HepG2 (cell line): ENCODE results near the gene MAPK12. TPM values are rescaled to one million over a fixed set of nuclear protein-coding genes. Genes with fewer than 3 reads are reported as not detected.

ENCODE experiments used
- ATAC-seq: fragments of 200-7000 bp; cut with Tn5 transposase; 3 replicates; pipeline ENCODE4 v1.9.1; 2020; ENCODE audit warnings: mild to moderate bottlenecking, moderate library complexity
- BruUV-seq: library from RNA; stranded (reverse); fragments of 400-500 nt; replicated peaks from 2 replicates; lab custom pipeline; 2021; lab: Mats Ljungman, UMichigan
- CTCF ChIA-PET: fragments of 300-600 bp; formaldehyde crosslinking; extraction: SDS; loops from one replicate; lab custom pipeline; 2021; ENCODE audit warnings: low total read pairs, inconsistent platforms, low intra/inter-chr PET ratio; lab: Yijun Ruan, JAX
- POLR2A ChIA-PET: fragments of 350-600 bp; sonication (Branson Sonifier 250); formaldehyde crosslinking; loops from one replicate; lab custom pipeline; 2020; ENCODE audit warnings: antibody characterized with exemption, inconsistent platforms; lab: Yijun Ruan, JAX
- DNase-seq: peaks from one replicate; pipeline ENCODE4 v3.0.0-alpha.2; 2015; ENCODE audit warnings: low spot score
- FAIRE-seq: peaks from 3 replicates; lab custom pipeline; 2011; peaks lifted over from hg19 to GRCh38; lab: Jason Lieb, UNC
- H2AFZ ChIP-seq: one replicate; pipeline ENCODE4 v1.6.1; 2011; ENCODE audit warnings: low read length, inconsistent platforms
- H3K27ac ChIP-seq: fragments of 300-600 bp; 3 replicates; pipeline ENCODE4 v1.8.0; 2011; ENCODE audit warnings: mixed run types, mild to moderate bottlenecking, mixed read lengths, low read length, inconsistent platforms; ENCODE audit not compliant: insufficient read depth; ENCODE audit errors: extremely low read length
- H3K27me3 ChIP-seq, 2 experiments: fragments of 200-600 bp in 1 of 2; 2 replicates in 1 of 2; 3 replicates in 1 of 2; pipeline versions ENCODE4 v1.6.0 to v1.8.0; 2011; ENCODE audit warnings: low read length in 2 of 2, mild to moderate bottlenecking in 2 of 2, moderate library complexity in 2 of 2, inconsistent platforms in 1 of 2; ENCODE audit not compliant: insufficient read depth in 2 of 2, control insufficient read depth in 1 of 2
- H3K36me3 ChIP-seq, 2 experiments: fragments of 200-600 bp in 1 of 2; replicated peaks in 1 of 2; 2 replicates in 1 of 2; 3 replicates in 1 of 2; pipeline versions ENCODE4 v1.5.1 to v1.8.0; 2011; ENCODE audit warnings: low read length in 2 of 2, inconsistent platforms in 1 of 2; ENCODE audit not compliant: insufficient read depth in 2 of 2, control insufficient read depth in 1 of 2
- H3K4me1 ChIP-seq: 2 replicates; pipeline ENCODE4 v1.5.1; 2012; ENCODE audit warnings: low read length, inconsistent platforms; ENCODE audit not compliant: insufficient read depth
- H3K4me2 ChIP-seq: 2 replicates; pipeline ENCODE4 v1.6.0; 2011; ENCODE audit warnings: low read depth, low read length, inconsistent platforms
- H3K4me3 ChIP-seq, 3 experiments: fragments of 200-600 bp in 1 of 3; sonication (generic), shearing (Covaris generic) in 1 of 3; replicated peaks in 1 of 3; 2 replicates each; pipeline ENCODE4 v1.5.1; 2011 to 2016; ENCODE audit warnings: low read length in 3 of 3, inconsistent platforms in 2 of 3, low read depth in 2 of 3, mild to moderate bottlenecking in 2 of 3, control low read depth in 1 of 3, mixed read lengths in 1 of 3; ENCODE audit not compliant: insufficient read depth in 1 of 3
- H3K79me2 ChIP-seq: one replicate; pipeline ENCODE4 v1.6.1; 2011; ENCODE audit warnings: low read length, inconsistent platforms; ENCODE audit not compliant: insufficient read depth
- H3K9ac ChIP-seq: 2 replicates; pipeline ENCODE4 v1.6.0; 2011; ENCODE audit warnings: mild to moderate bottlenecking, low read depth, low read length, inconsistent platforms; ENCODE audit not compliant: insufficient read depth
- H3K9me3 ChIP-seq: 2 replicates; pipeline ENCODE4 v1.5.1; 2012; ENCODE audit warnings: mild to moderate bottlenecking, low read length
- H4K20me1 ChIP-seq: 2 replicates; pipeline ENCODE4 v1.6.0; 2011; ENCODE audit warnings: inconsistent platforms, mild to moderate bottlenecking, low read length, moderate library complexity; ENCODE audit not compliant: insufficient read depth
- ATF7 ChIP-seq, 2 experiments: fragments of 450-650 bp in 1 of 2; sonication (generic) in 1 of 2; formaldehyde crosslinking in 1 of 2; IDR thresholded peaks; 2 replicates each; pipeline versions ENCODE4 v1.4.0 to v1.6.1; 2016 to 2020; ENCODE audit warnings: antibody characterized with exemption in 1 of 2, mild to moderate bottlenecking in 1 of 2, missing genetic modification reagents in 1 of 2
- BHLHE40 ChIP-seq: IDR thresholded peaks from 2 replicates; pipeline ENCODE4 v1.6.1; 2011; ENCODE audit warnings: low read length, improper control_type of control experiment
- GPN1 ChIP-seq: sonication (generic); formaldehyde crosslinking; IDR thresholded peaks from 2 replicates; pipeline ENCODE4 v1.5.1; 2020; ENCODE audit warnings: missing genetic modification reagents, borderline replicate concordance
- HNRNPL ChIP-seq: fragments of 200-400 bp; formaldehyde crosslinking; IDR thresholded peaks from 2 replicates; pipeline ENCODE4 v1.6.1; 2017; ENCODE audit warnings: mild to moderate bottlenecking, low read depth, low read length
- KLF9 ChIP-seq: IDR thresholded peaks from 2 replicates; pipeline ENCODE4 v1.6.1; 2016; ENCODE audit warnings: low read depth
- MAFG ChIP-seq: sonication (generic); formaldehyde crosslinking; IDR thresholded peaks from 2 replicates; pipeline ENCODE4 v1.5.1; 2020; ENCODE audit warnings: mild to moderate bottlenecking, missing genetic modification reagents
- MATR3 ChIP-seq: sonication (generic); formaldehyde crosslinking; IDR thresholded peaks from 2 replicates; pipeline ENCODE4 v1.4.0; 2020; ENCODE audit warnings: missing genetic modification reagents
- MXD1 ChIP-seq: sonication (generic); formaldehyde crosslinking; IDR thresholded peaks from 2 replicates; pipeline ENCODE4 v1.4.0; 2020; ENCODE audit warnings: mild to moderate bottlenecking, missing genetic modification reagents
- PATZ1 ChIP-seq: sonication (generic); formaldehyde crosslinking; IDR thresholded peaks from 2 replicates; pipeline ENCODE4 v1.4.0; 2020; ENCODE audit warnings: missing genetic modification reagents
- POGZ ChIP-seq: sonication (generic); formaldehyde crosslinking; IDR thresholded peaks from 2 replicates; pipeline ENCODE4 v1.4.0; 2020; ENCODE audit warnings: mild to moderate bottlenecking, missing genetic modification reagents
- POLR2A ChIP-seq, 2 experiments: IDR thresholded peaks; 2 replicates each; pipeline ENCODE4 v1.6.1; 2011; ENCODE audit warnings: low read depth in 2 of 2, low read length in 2 of 2, mild to moderate bottlenecking in 1 of 2, moderate library complexity in 1 of 2; ENCODE audit not compliant: insufficient read depth in 1 of 2
- SMARCC2 ChIP-seq: fragments of 450-650 bp; IDR thresholded peaks from 2 replicates; pipeline ENCODE4 v1.6.1; 2017; ENCODE audit warnings: antibody characterized with exemption, mild to moderate bottlenecking
- SYNCRIP ChIP-seq: fragments of 200-400 bp; formaldehyde crosslinking; IDR thresholded peaks from 2 replicates; pipeline ENCODE4 v1.6.1; 2018; ENCODE audit warnings: mild to moderate bottlenecking, low read depth, low read length; ENCODE audit not compliant: insufficient read depth
- TFDP2 ChIP-seq: sonication (generic); formaldehyde crosslinking; IDR thresholded peaks from 2 replicates; pipeline ENCODE4 v1.4.0; 2020; ENCODE audit warnings: missing genetic modification reagents
- ZNF138 ChIP-seq: sonication (generic); formaldehyde crosslinking; IDR thresholded peaks from 2 replicates; pipeline ENCODE4 v1.5.0; 2020; ENCODE audit warnings: mild to moderate bottlenecking, low read depth, missing genetic modification reagents
- ZNF260 ChIP-seq: sonication (generic); formaldehyde crosslinking; IDR thresholded peaks from 2 replicates; pipeline ENCODE4 v1.4.0; 2020; ENCODE audit warnings: missing genetic modification reagents, low read depth, mild to moderate bottlenecking, borderline replicate concordance
- ZNF317 ChIP-seq: sonication (generic); formaldehyde crosslinking; IDR thresholded peaks from 2 replicates; pipeline ENCODE4 v1.5.0; 2020; ENCODE audit warnings: mild to moderate bottlenecking, missing genetic modification reagents
- ZNF451 ChIP-seq: sonication (generic); formaldehyde crosslinking; IDR thresholded peaks from 2 replicates; pipeline ENCODE4 v1.5.0; 2020; ENCODE audit warnings: mild to moderate bottlenecking, missing genetic modification reagents
- ZNF546 ChIP-seq: sonication (generic); formaldehyde crosslinking; conservative IDR thresholded peaks from 2 replicates; pipeline ENCODE4 v1.8.1; 2023; ENCODE audit warnings: mild to moderate bottlenecking, missing genetic modification reagents
- ZNF614 ChIP-seq: IDR thresholded peaks from 2 replicates; pipeline ENCODE4 v1.6.1; 2018; ENCODE audit warnings: missing biosample characterization, missing genetic modification reagents, inconsistent platforms, borderline replicate concordance
- ZNF747 ChIP-seq: sonication (generic); formaldehyde crosslinking; IDR thresholded peaks from 2 replicates; pipeline ENCODE4 v1.8.1; 2023; ENCODE audit warnings: missing genetic modification reagents, mild to moderate bottlenecking, borderline replicate concordance
- ZNF83 ChIP-seq: sonication (generic); formaldehyde crosslinking; IDR thresholded peaks from 2 replicates; pipeline ENCODE4 v1.4.0; 2020; ENCODE audit warnings: missing genetic modification reagents, mild to moderate bottlenecking, borderline replicate concordance
- ZSCAN25 ChIP-seq: sonication (generic); formaldehyde crosslinking; IDR thresholded peaks from 2 replicates; pipeline ENCODE4 v1.8.0; 2022; ENCODE audit warnings: mild to moderate bottlenecking, missing genetic modification reagents
- WGBS: methylation state at CpG from one replicate; pipeline ENCODE4 v1.1.6; 2017; ENCODE audit warnings: low lambda C conversion rate; 5-methylcytosine and 5-hydroxymethylcytosine counted together
- in situ Hi-C: cut with HindIII; loops from 2 replicates; pipeline ENCODE4 v1.10.0; 2017; ENCODE audit warnings: low pct_unique_long_range_greater_than_20kb; ENCODE audit not compliant: extremely low pct_ligation_motif_present
- intact Hi-C: fragments of 100-400 bp; cut with micrococcal nuclease; formaldehyde crosslinking; loops from one replicate; pipeline ENCODE4 v1.10.0; 2022; ENCODE audit not compliant: unreplicated experiment
- polyA plus RNA-seq, 8 experiments: library from polyadenylated mRNA; depleted of rRNA in 3 of 8; stranded (reverse) in 7 of 8; unstranded in 1 of 8; fragments of >200 nt; fragmentation: Illumina TruSeq in 4 of 8; extraction: Trizol in 4 of 8; gene quantifications; 2 replicates each; pipeline versions ENCODE4 v1.2.1 to v1.2.3, GENCODE V29; 2011 to 2016; ENCODE audit warnings: low read depth in 4 of 8, missing spikeins in 1 of 8, mixed read lengths in 1 of 8; ENCODE audit not compliant: insufficient read depth in 1 of 8
- total RNA-seq, 5 experiments: library from RNA; depleted of rRNA; stranded (reverse); fragments of >200 nt; fragmentation: Illumina TruSeq; extraction: Trizol; gene quantifications; 2 replicates each; pipeline ENCODE4 v1.2.3, GENCODE V29; 2016; ENCODE audit warnings: low read depth in 1 of 5

MAPK12 gene
- total and polyA plus RNA-seq, 2 of the 13 experiments (the other 11 are each of a cell fraction or from before 2014, with no cell fraction given) = 22.2 to 23.3 TPM

GRCh38 chr22:50250249-50250554, 11.3 kb downstream of the MAPK12 start:
- Histone ChIP-seq H3K9ac (peak overlapping the region; percentile 84), H3K4me3 (peak overlapping the region; percentile 68 to 92 (median 84); a peak in 5 of 6 replicates), H2AFZ (no peak overlapping the region), H3K27me3 (no peaks in the 10 kb centered on the region; a peak in 1 of 5 replicates), H3K27ac (peak overlapping the region; percentile 76), H3K36me3 (peaks cover 4 to 9% of the 10 kb centered on the region in 2 experiments; a peak in 3 of 5 replicates), H4K20me1 (no peaks in the 10 kb centered on the region), H3K9me3 (no peaks in the 10 kb centered on the region), H3K4me2 (peak overlapping the region; percentile 96), H3K79me2 (peaks cover 13% of the 10 kb centered on the region), H3K4me1 (peaks cover 49% of the 10 kb centered on the region)
- POLR2A ChIA-PET = interaction anchor here (1.5 to 2.3 kb wide), 8 partner anchors 9 to 275 kb away, joined by 3 to 14 read pairs (median 6); partner anchors contain the start of genes DENND6B and SCO2
- no peak for FAIRE-seq
- intact Hi-C loops = no loop called here
- no TSS peak for BruUV-seq
- CTCF ChIA-PET = interaction anchor here (1.2 kb wide), 1 partner anchor 9 kb away, joined by 4 read pairs; no protein-coding TSS in a partner anchor
- ATAC-seq = no peak
- in situ Hi-C loops = no loop called here
- WGBS = 60% methylated on average over 5 of the region's 11 CpGs
- DNase-seq = no peak
- 0 out of 2 replicates have a peak, but pooled peaks have one; percentile 4 for TF ChIP-seq PATZ1
- TF ChIP-seq ZNF83 (CRISPR knock-in tag) = no peak
- TF ChIP-seq SYNCRIP = no peak
- no peak for TF ChIP-seq ATF7 (IDR thresholded peaks at IDR 0.05)
- no peak for TF ChIP-seq ATF7 (CRISPR knock-in tag; IDR thresholded peaks at IDR 0.05)
- peak in 1 of 2 experiments; percentile 36; a peak in 1 of 4 replicates for TF ChIP-seq POLR2A (IDR thresholded peaks at IDR 0.05; ENCODE audit: insufficient read depth in 1 of 2, low read depth in 2 of 2, low read length in 2 of 2)
- no peak for TF ChIP-seq SMARCC2
- TF ChIP-seq BHLHE40 = no peak
- 0 out of 2 replicates have a peak, but pooled peaks have one; percentile 1 for TF ChIP-seq ZNF317 (CRISPR knock-in tag)
- no peak for TF ChIP-seq ZNF614 (CRISPR knock-in tag)
- no peak for TF ChIP-seq ZNF747 (CRISPR knock-in tag)
- TF ChIP-seq HNRNPL = no peak
- TF ChIP-seq TFDP2 (CRISPR knock-in tag) = no peak
- TF ChIP-seq KLF9 (CRISPR knock-in tag) = no peak
- TF ChIP-seq GPN1 (CRISPR knock-in tag) = peak; percentile 56; the same call in 1 of the 2 replicates
- TF ChIP-seq ZNF451 (CRISPR knock-in tag) = no peak
- TF ChIP-seq MXD1 (CRISPR knock-in tag) = peak; percentile 3; the same call in 1 of the 2 replicates
- no peak for TF ChIP-seq MATR3 (CRISPR knock-in tag)
- no peak for TF ChIP-seq ZNF138 (CRISPR knock-in tag)
- no peak for TF ChIP-seq POGZ (CRISPR knock-in tag)
- TF ChIP-seq ZSCAN25 (CRISPR knock-in tag) = no peak
- no peak for TF ChIP-seq MAFG
- TF ChIP-seq ZNF260 (CRISPR knock-in tag) = no peak
- TF ChIP-seq ZNF546 = no peak
